OCI-LY1 (cell line): ENCODE results near the gene DYNLT3.

ENCODE experiments used
- EZH2 ChIP-seq: fragments of 200-600 bp; sonication (generic), shearing (Covaris generic); IDR thresholded peaks from 2 replicates; pipeline ENCODE4 v1.8.0; 2017; ENCODE audit warnings: borderline replicate concordance, mixed run types, mild to moderate bottlenecking, antibody characterized with exemption, low read length, moderate library complexity, mixed read lengths
- TF ChIP-seq, protein P1 (sequence below): fragments of 200-600 bp; sonication (generic), shearing (Covaris generic); IDR thresholded peaks from 2 replicates; pipeline ENCODE4 v1.5.1; 2017; ENCODE audit warnings: mild to moderate bottlenecking, antibody characterized with exemption, low read length, moderate library complexity, mixed read lengths

DNA sequence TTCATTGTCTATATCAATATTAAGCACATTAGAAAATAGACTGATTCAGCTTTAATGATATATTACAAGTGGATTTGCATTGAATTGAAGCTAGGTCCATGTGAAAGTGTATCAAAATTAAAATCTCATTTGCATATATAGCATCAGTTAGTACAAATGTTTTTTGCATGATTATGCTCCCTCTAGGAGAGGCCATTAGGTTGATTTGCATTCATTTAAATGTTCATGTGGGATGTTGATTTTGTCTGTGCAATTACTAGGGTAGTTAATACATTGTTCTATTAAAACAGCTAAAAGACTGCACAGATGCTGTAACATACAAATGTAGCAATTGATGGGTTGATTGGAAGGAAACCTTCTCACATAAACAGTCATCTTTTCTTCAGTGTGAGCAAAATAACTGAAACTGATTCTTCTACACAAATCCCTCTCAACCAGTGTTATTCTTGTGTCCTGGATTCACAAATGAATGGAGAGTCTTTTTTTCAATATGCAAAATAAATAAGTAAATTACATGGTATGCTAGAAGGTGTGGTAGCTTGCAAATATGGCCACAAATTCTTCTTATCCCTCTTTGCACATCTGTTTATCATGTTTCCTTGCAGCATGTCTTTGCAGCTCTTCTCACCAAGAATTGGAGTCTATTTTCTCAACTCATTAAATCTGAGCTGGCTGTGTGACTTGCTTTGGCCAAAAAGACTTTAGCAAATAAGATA lies 48.6 kb upstream of the DYNLT3 start:
- TF ChIP-seq, protein P1, sequence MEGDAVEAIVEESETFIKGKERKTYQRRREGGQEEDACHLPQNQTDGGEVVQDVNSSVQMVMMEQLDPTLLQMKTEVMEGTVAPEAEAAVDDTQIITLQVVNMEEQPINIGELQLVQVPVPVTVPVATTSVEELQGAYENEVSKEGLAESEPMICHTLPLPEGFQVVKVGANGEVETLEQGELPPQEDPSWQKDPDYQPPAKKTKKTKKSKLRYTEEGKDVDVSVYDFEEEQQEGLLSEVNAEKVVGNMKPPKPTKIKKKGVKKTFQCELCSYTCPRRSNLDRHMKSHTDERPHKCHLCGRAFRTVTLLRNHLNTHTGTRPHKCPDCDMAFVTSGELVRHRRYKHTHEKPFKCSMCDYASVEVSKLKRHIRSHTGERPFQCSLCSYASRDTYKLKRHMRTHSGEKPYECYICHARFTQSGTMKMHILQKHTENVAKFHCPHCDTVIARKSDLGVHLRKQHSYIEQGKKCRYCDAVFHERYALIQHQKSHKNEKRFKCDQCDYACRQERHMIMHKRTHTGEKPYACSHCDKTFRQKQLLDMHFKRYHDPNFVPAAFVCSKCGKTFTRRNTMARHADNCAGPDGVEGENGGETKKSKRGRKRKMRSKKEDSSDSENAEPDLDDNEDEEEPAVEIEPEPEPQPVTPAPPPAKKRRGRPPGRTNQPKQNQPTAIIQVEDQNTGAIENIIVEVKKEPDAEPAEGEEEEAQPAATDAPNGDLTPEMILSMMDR: no peak
- no peak for TF ChIP-seq EZH2
